GM12891 (cell line): ENCODE measurements around the gene SETD9. TPM values are rescaled to one million over a fixed set of nuclear protein-coding genes. Genes with fewer than 3 reads are reported as not detected.

ENCODE experiments used
- DNase-seq: peaks from one replicate; pipeline ENCODE4 v3.0.0; 2011; ENCODE audit warnings: low spot score; ENCODE audit not compliant: insufficient read length
- FAIRE-seq: peaks from 2 replicates; lab custom pipeline; 2011; peaks lifted over from hg19 to GRCh38; lab: Jason Lieb, UNC
- PAX5 ChIP-seq: IDR thresholded peaks from 2 replicates; pipeline ENCODE4 v1.6.1; 2011; ENCODE audit warnings: low read length, moderate library complexity, mild to moderate bottlenecking; ENCODE audit not compliant: insufficient read depth, severe bottlenecking
- POLR2A ChIP-seq: IDR thresholded peaks from 2 replicates; pipeline ENCODE4 v1.6.1; 2011; ENCODE audit warnings: low read depth, low read length, control low read depth
- POLR2AphosphoS5 ChIP-seq: IDR thresholded peaks from 2 replicates; pipeline ENCODE4 v1.6.1; 2011; ENCODE audit warnings: low read depth, low read length, control low read depth
- POU2F2 ChIP-seq: IDR thresholded peaks from 2 replicates; pipeline ENCODE4 v1.6.1; 2011; ENCODE audit warnings: low read depth, mild to moderate bottlenecking, control low read depth, low read length, moderate library complexity
- SPI1 ChIP-seq: IDR thresholded peaks from 2 replicates; pipeline ENCODE4 v1.6.1; 2011; ENCODE audit warnings: low read depth, low read length, control low read depth
- TAF1 ChIP-seq: IDR thresholded peaks from 2 replicates; pipeline ENCODE4 v1.6.1; 2011; ENCODE audit warnings: low read depth, low read length, control low read depth
- polyA plus RNA-seq: library from polyadenylated mRNA; unstranded; fragments of >200 nt; gene quantifications from one replicate; pipeline ENCODE4 v1.2.1, GENCODE V29; 2012; ENCODE audit warnings: low read depth, missing spikeins, inconsistent platforms; ENCODE audit not compliant: missing spikeins

SETD9 gene
- 4.1 TPM for polyA plus RNA-seq

- DNase-seq, result peak; percentile 87
- peak; percentile 93 for FAIRE-seq
- TF ChIP-seq SPI1 (no peak), TAF1 (peak; percentile 76), POLR2A (peak; percentile 88; the same call in 1 of the 2 replicates), POLR2AphosphoS5 (peak; percentile 94), POU2F2 (no peak), PAX5 (no peak)
Observed at GRCh38 chr5:56909294-56910209, at the start of gene SETD9. SETD9 (plus strand) TSS chr5:56909596; CDS start chr5:56909646, 50 bp downstream.

GRCh38 chr5:56861893-56862485 is 47.4 kb upstream of the SETD9 start:
- DNase-seq, result no peak
- no peak for TF ChIP-seq POU2F2
- no peak for TF ChIP-seq PAX5
- TF ChIP-seq TAF1, result no peak
- no peak for TF ChIP-seq POLR2AphosphoS5
- no peak for TF ChIP-seq SPI1
- no peak for TF ChIP-seq POLR2A
- no peak for FAIRE-seq

GRCh38 chr5:56862909-56863308 is 46.5 kb upstream of the SETD9 start:
- DNase-seq (no peak), FAIRE-seq (no peak)
- no peak for TF ChIP-seq POLR2AphosphoS5
- no peak for TF ChIP-seq POU2F2
- no peak for TF ChIP-seq SPI1
- no peak for TF ChIP-seq POLR2A
- no peak for TF ChIP-seq TAF1
- no peak for TF ChIP-seq PAX5

GRCh38 chr5:56871777-56872176 is 37.6 kb upstream of the SETD9 start:
- DNase-seq (no peak), FAIRE-seq (no peak)

GRCh38 chr5:56873056-56873455 is 36.3 kb upstream of the SETD9 start:
- TF ChIP-seq TAF1 (no peak), POLR2AphosphoS5 (no peak), POU2F2 (no peak), PAX5 (no peak), SPI1 (no peak), POLR2A (no peak)
- no peak for DNase-seq
- no peak for FAIRE-seq

More at GRCh38 chr5:56871777-56872176, 37.6 kb upstream of the SETD9 start:
- no peak for TF ChIP-seq POLR2A
- no peak for TF ChIP-seq TAF1
- no peak for TF ChIP-seq POLR2AphosphoS5
- no peak for TF ChIP-seq PAX5
- TF ChIP-seq SPI1, result no peak
- no peak for TF ChIP-seq POU2F2

- FAIRE-seq (no peak), DNase-seq (no peak)
- TF ChIP-seq PAX5, result no peak
- TF ChIP-seq SPI1, result no peak
- TF ChIP-seq POLR2A, result no peak
- TF ChIP-seq POU2F2, result no peak
- TF ChIP-seq POLR2AphosphoS5, result no peak
- TF ChIP-seq TAF1, result no peak
Observed at GRCh38 chr5:56876327-56876726, 33.1 kb upstream of the SETD9 start.

GRCh38 chr5:56881571-56881970 is 27.8 kb upstream of the SETD9 start:
- TF ChIP-seq POLR2A (no peak), POU2F2 (no peak), PAX5 (no peak), SPI1 (no peak), TAF1 (no peak), POLR2AphosphoS5 (no peak)
- FAIRE-seq, result no peak
- no peak for DNase-seq

GRCh38 chr5:56893251-56893951 is 16.0 kb upstream of the SETD9 start:
- FAIRE-seq (peak; percentile 16), DNase-seq (no peak)
- TF ChIP-seq SPI1, result 0 out of 2 replicates have a peak, but pooled peaks have one; percentile 11
- no peak for TF ChIP-seq POLR2AphosphoS5
- TF ChIP-seq TAF1, result no peak
